ENCODE data around the gene PSTK. TPM values are rescaled to one million over a fixed set of nuclear protein-coding genes. Genes with fewer than 3 reads are reported as not detected.

PSTK gene
- total and polyA plus RNA-seq, 10 of the 15 experiments (the other 5 are each of a cell fraction or from before 2014, with no cell fraction given), result 1.8 to 7.1 (median 3.4) TPM

GRCh38 chr10:123027861-123028260, 47.7 kb downstream of the PSTK start (continued):
- TF ChIP-seq TCF12 (IDR thresholded peaks at IDR 0.05; ENCODE audit: low read depth, low read length) (no peak), NFYA (IDR thresholded peaks at IDR 0.05; ENCODE audit: borderline replicate concordance, low read depth, low read length) (no peak), STAT3 (IDR thresholded peaks at IDR 0.05; ENCODE audit: low read depth, low read length) (no peak), NRF1 (conservative IDR thresholded peaks at IDR 0.05; ENCODE audit: low read depth, low read length) (no peak), YY1 (IDR thresholded peaks at IDR 0.05; ENCODE audit: low read depth, low read length) (no peak)

GRCh38 chr10:123031124-123031523, 50.9 kb downstream of the PSTK start:
- Histone ChIP-seq H3K9me3 (replicated peaks; ENCODE audit: control insufficient read depth, insufficient read depth, low read length) (no peaks in the 10 kb centered on the region), H3K27ac (ENCODE audit: control insufficient read depth, insufficient read depth) (no peak overlapping the region), H4K20me1 (ENCODE audit: control insufficient read depth, insufficient read depth) (no peaks in the 10 kb centered on the region), H3K36me3 (ENCODE audit: control insufficient read depth in 2 of 2, insufficient read depth in 2 of 2, low read length in 1 of 2) (no peaks in the 10 kb centered on the region), H3K4me3 (no peak overlapping the region), H3K4me2 (ENCODE audit: control insufficient read depth, insufficient read depth) (no peak overlapping the region), H3K79me2 (ENCODE audit: control insufficient read depth, insufficient read depth, low read length) (no peaks in the 10 kb centered on the region), H3K4me1 (ENCODE audit: control insufficient read depth, insufficient read depth, low read length) (no peaks in the 10 kb centered on the region), H2AFZ (ENCODE audit: control insufficient read depth, low read depth, low read length) (no peak overlapping the region), H3K27me3 (replicated peaks in 1 of 2; ENCODE audit: control insufficient read depth in 2 of 2, insufficient read depth in 2 of 2, low read length in 1 of 2) (no peaks in the 10 kb centered on the region), H3K9ac (ENCODE audit: control insufficient read depth, insufficient read depth, low read length) (no peak overlapping the region)
- FAIRE-seq, result no peak
- intact Hi-C loops (cut with micrococcal nuclease; ENCODE audit: unreplicated experiment), result no loop called here
- CTCF ChIA-PET, result interaction anchor here (1.2 to 1.7 kb wide), 2 partner anchors 10 to 12 kb away, joined by 5 read pairs; no protein-coding TSS in a partner anchor
- DNase-seq (ENCODE audit: low read depth, low spot score), result no peak
- POLR2A ChIA-PET, result no interaction called here
- RAD21 ChIA-PET (ENCODE audit: unreplicated experiment), result no interaction called here
- no TSS peak for BruUV-seq (replicated peaks)
- TF ChIP-seq CREM (IDR thresholded peaks at IDR 0.05; ENCODE audit: low read depth) (no peak), CBFB (IDR thresholded peaks at IDR 0.05; ENCODE audit: low read depth) (no peak), RBBP5 (conservative IDR thresholded peaks at IDR 0.05) (no peak), RFX5 (IDR thresholded peaks at IDR 0.05; ENCODE audit: low read depth, low read length) (no peak), ZNF622 (IDR thresholded peaks at IDR 0.05) (no peak), JUNB (IDR thresholded peaks at IDR 0.05) (no peak), E2F8 (IDR thresholded peaks at IDR 0.05; ENCODE audit: low read depth, partially characterized antibody) (no peak), MTA3 (IDR thresholded peaks at IDR 0.05; ENCODE audit: borderline replicate concordance, low read length) (no peak), NFIC (IDR thresholded peaks at IDR 0.05; ENCODE audit: low read depth, low read length) (no peak), KDM1A (IDR thresholded peaks at IDR 0.05; ENCODE audit: borderline replicate concordance) (no peak), PAX5 (IDR thresholded peaks at IDR 0.05; ENCODE audit: borderline replicate concordance, low read depth, low read length) (no peak), MTA2 (IDR thresholded peaks at IDR 0.05; ENCODE audit: low read depth) (no peak), RCOR1 (conservative IDR thresholded peaks at IDR 0.05; ENCODE audit: low read depth, low read length) (no peak), SKIL (IDR thresholded peaks at IDR 0.05; ENCODE audit: low read depth, poor library complexity, severe bottlenecking) (no peak), HSF1 (IDR thresholded peaks at IDR 0.05; ENCODE audit: low read depth, low read length) (no peak)
- in situ Hi-C loops (cut with MboI), result no loop called here
- WGBS (ENCODE audit: insufficient coverage, insufficient replicate concordance, low lambda C conversion rate, missing lambda C conversion rate), result 95% methylated on average over 1 of the region's 1 CpG
- ATAC-seq, result no peak
- SMC1A ChIA-PET (ENCODE audit: uncharacterized antibody, unreplicated experiment), result interaction anchor here (1.9 kb wide), 1 partner anchor 11 kb away, joined by 6 read pairs; no protein-coding TSS in a partner anchor

All from GM12878 (cell line).